ENCODE measurements around the gene DCLK2.

Gene DCLK2

GRCh38 chr4:150248181-150248580, 169.9 kb downstream of the DCLK2 start:
- no peak for DNase-seq

- DNase-seq = no peak
Measured at GRCh38 chr4:150250293-150250997, 172.2 kb downstream of the DCLK2 start.

- no peak for DNase-seq
Measured at GRCh38 chr4:150250998-150251651, 172.9 kb downstream of the DCLK2 start.

GRCh38 chr4:150251752-150252190, 173.5 kb downstream of the DCLK2 start:
- DNase-seq = no peak

- DNase-seq = no peak
Measured at GRCh38 chr4:150252306-150252705, 174.1 kb downstream of the DCLK2 start.

- DNase-seq = no peak
Measured at GRCh38 chr4:150252741-150253140, 174.5 kb downstream of the DCLK2 start.

GRCh38 chr4:150253416-150253815, 175.2 kb downstream of the DCLK2 start:
- DNase-seq = no peak

- DNase-seq = no peak
Measured at GRCh38 chr4:150253965-150254630, 175.9 kb downstream of the DCLK2 start.

- DNase-seq = no peak
Measured at GRCh38 chr4:150255610-150256224, 177.5 kb downstream of the DCLK2 start.

- DNase-seq = no peak
Measured at GRCh38 chr4:150256225-150256620, 178.0 kb downstream of the DCLK2 start.

- DNase-seq = no peak
Measured at GRCh38 chr4:150256841-150257730, 178.8 kb downstream of the DCLK2 start.

GRCh38 chr4:150258569-150258968, 180.3 kb downstream of the DCLK2 start:
- DNase-seq = no peak

GRCh38 chr4:150259861-150260567, 181.8 kb downstream of the DCLK2 start:
- no peak for DNase-seq

- no peak for DNase-seq
Measured at GRCh38 chr4:150261571-150261970, 183.3 kb downstream of the DCLK2 start.

GRCh38 chr4:150262611-150263010, 184.4 kb downstream of the DCLK2 start:
- no peak for DNase-seq

GRCh38 chr4:150264595-150265161, 186.4 kb downstream of the DCLK2 start:
- DNase-seq = no peak

- no peak for DNase-seq
Measured at GRCh38 chr4:150265806-150266205, 187.6 kb downstream of the DCLK2 start.

GRCh38 chr4:150268444-150268843, 190.2 kb downstream of the DCLK2 start:
- DNase-seq = no peak

GRCh38 chr4:150278206-150278605, 200.0 kb downstream of the DCLK2 start:
- DNase-seq = no peak

GRCh38 chr4:150280081-150280895, 202.0 kb downstream of the DCLK2 start:
- no peak for DNase-seq

- no peak for DNase-seq
Measured at GRCh38 chr4:150280975-150281374, 202.7 kb downstream of the DCLK2 start.
